ENCODE data around the gene WDR86.

The WDR86 gene

DNA sequence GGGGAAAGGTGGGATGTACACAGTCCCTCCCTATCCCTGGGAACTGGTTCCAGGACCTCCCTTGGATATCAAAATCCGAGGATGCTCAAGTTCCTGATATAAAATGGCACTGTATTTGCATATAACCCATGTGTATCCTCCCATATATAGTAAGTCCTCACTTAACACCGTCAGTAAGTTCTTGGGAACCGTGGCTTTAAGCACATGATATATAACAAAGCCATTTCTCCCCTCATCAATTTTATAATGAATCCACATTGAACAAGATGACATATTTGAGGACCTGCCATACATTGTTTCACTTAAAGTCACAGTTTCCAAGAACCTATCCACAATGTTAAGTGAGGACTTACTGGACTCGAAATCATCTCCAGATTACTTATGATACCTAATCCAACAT, 24.7 kb upstream of the WDR86 start:
- Histone ChIP-seq H3K4me1 (peaks cover 9% of the 10 kb centered on the region), H3K27me3 (ENCODE audit: control insufficient read depth, insufficient read depth, low read length) (no peaks in the 10 kb centered on the region), H3K27ac (no peak overlapping the region), H3K36me3 (ENCODE audit: control insufficient read depth, insufficient read depth, low read length) (no peaks in the 10 kb centered on the region), H3K4me2 (ENCODE audit: low read length) (no peak overlapping the region), H3K79me2 (no peaks in the 10 kb centered on the region), H2AFZ (no peak overlapping the region), H3K9ac (no peak overlapping the region), H3K4me3 (ENCODE audit: low read depth, low read length) (no peak overlapping the region), H3K9me3 (ENCODE audit: control insufficient read depth, low read length) (no peaks in the 10 kb centered on the region)
- TF ChIP-seq, protein P1, sequence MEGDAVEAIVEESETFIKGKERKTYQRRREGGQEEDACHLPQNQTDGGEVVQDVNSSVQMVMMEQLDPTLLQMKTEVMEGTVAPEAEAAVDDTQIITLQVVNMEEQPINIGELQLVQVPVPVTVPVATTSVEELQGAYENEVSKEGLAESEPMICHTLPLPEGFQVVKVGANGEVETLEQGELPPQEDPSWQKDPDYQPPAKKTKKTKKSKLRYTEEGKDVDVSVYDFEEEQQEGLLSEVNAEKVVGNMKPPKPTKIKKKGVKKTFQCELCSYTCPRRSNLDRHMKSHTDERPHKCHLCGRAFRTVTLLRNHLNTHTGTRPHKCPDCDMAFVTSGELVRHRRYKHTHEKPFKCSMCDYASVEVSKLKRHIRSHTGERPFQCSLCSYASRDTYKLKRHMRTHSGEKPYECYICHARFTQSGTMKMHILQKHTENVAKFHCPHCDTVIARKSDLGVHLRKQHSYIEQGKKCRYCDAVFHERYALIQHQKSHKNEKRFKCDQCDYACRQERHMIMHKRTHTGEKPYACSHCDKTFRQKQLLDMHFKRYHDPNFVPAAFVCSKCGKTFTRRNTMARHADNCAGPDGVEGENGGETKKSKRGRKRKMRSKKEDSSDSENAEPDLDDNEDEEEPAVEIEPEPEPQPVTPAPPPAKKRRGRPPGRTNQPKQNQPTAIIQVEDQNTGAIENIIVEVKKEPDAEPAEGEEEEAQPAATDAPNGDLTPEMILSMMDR (IDR thresholded peaks at IDR 0.05) = no peak

DNA sequence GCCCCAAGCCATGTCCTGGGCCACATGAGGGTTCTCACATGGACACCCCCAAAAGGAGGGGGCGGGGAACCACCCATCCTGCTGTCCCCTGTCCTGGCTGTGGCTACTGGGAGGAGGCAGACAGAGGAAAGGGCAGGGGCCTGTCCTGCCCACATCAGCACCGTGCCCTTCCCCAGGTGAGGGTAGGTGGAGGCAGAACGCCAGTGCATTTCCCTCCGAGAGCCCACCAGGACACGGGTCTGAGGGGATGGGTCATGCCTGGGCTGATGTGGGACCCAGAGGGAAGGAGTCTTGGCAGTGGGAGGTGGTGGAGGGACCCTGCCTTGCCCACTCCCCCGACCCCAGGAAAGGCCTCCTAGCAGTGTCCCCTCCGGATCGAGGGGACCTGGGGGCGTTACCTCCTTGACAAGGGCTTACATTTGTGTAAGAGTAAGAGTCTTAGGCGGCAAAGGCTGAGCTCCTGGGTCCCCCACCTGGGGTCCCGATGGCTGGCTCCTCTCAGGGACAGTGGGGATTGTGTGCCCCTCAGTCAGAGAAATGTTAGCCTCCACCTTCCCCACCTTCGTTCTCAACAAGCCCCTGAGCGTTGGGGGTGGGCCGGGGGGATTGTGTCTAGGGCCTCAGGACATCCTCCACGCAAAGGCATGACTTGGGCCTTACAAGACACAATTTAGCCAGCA, 24.0 kb upstream of the WDR86 start:
- H3K27me3 ChIP-seq (ENCODE audit: control insufficient read depth, insufficient read depth, low read length) = no peaks in the 10 kb centered on the region
- no peaks in the 10 kb centered on the region for H3K36me3 ChIP-seq (ENCODE audit: control insufficient read depth, insufficient read depth, low read length)
- no peak overlapping the region for H3K4me2 ChIP-seq (ENCODE audit: low read length)
- no peak overlapping the region for H3K4me3 ChIP-seq (ENCODE audit: low read depth, low read length)
- TF ChIP-seq, protein P1 (IDR thresholded peaks at IDR 0.05) = no peak
- no peak overlapping the region for H3K9ac ChIP-seq
- H3K27ac ChIP-seq = no peak overlapping the region
- no peaks in the 10 kb centered on the region for H3K79me2 ChIP-seq
- H3K9me3 ChIP-seq (ENCODE audit: control insufficient read depth, low read length) = no peaks in the 10 kb centered on the region
- no peak overlapping the region for H2AFZ ChIP-seq
- H3K4me1 ChIP-seq = peaks cover 10% of the 10 kb centered on the region

DNA sequence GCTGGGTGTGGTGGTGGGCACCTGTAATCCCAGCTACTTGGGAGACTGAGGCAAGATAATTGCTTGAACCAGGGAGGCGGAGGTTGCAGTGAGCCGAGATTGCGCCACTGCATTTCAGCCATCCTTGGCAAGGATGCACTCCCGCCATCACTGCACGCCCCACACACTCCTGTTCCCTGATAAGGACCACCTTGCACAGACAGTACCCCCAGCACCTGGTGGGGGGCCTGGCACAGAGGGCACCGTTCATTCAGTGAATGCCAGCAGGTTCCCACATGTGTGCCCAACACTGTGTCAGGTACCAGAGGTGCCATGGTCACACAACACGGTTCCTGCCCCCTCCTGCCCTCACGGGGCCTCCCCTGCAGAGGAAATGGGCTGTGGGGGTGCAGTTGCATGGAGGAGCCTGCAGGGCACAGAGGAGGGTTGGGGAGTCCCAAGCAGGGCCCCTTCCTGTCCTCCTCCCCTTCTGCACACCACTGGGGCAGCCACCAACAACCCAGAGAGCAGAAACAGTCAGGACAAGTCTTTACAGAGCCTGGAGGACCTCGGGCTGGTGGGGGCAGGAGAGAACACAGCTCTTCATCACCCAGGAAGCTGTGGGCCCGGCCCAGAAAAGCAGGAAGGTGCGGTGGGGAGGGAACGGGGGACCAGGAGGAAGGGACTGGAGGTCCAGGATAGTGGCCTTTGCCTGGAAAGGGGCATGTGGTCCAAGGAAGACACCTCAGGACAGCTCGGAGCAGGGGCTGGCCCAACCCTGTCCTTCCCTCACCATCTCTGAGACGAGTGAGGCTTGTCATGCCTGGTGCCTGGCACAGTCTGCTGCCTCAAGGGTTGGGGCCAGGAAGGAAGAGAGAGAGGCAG, 23.1 kb upstream of the WDR86 start:
- Histone ChIP-seq H3K9ac (no peak overlapping the region), H3K4me2 (ENCODE audit: low read length) (no peak overlapping the region), H3K36me3 (ENCODE audit: control insufficient read depth, insufficient read depth, low read length) (no peaks in the 10 kb centered on the region), H3K4me1 (peaks cover 14% of the 10 kb centered on the region), H3K27ac (no peak overlapping the region), H2AFZ (no peak overlapping the region), H3K4me3 (ENCODE audit: low read depth, low read length) (no peak overlapping the region), H3K79me2 (no peaks in the 10 kb centered on the region), H3K27me3 (ENCODE audit: control insufficient read depth, insufficient read depth, low read length) (no peaks in the 10 kb centered on the region), H3K9me3 (ENCODE audit: control insufficient read depth, low read length) (no peaks in the 10 kb centered on the region)
- TF ChIP-seq, protein P1 (IDR thresholded peaks at IDR 0.05) = no peak

DNA sequence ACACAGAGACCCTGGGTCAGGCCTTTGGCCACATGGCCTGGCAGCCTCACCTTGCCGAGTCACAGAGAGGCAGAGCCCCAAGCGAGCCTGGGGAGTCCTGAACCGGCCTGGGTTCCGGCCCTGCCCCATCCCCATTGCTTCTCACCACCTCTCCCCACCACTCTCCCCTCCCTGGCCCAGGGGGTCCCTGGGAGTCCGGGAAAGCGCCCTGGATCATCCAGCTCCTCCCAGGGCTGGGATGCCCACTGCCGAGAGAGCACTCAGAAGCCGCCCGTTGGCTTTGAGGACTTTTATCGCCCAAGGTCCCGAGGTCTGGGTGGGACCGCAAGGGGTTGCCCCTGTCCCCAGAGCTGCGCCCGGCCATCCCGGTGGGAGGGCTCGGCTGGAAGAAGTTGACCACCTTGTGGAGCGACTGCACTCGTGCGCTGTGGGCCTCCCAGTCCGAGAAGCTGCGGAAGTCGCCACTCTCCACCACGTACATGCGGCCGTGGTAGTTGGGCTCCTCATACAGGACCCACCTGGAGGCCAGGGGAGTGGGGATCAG, 22.0 kb upstream of the WDR86 start:
- H3K36me3 ChIP-seq (ENCODE audit: control insufficient read depth, insufficient read depth, low read length) = no peaks in the 10 kb centered on the region
- no peaks in the 10 kb centered on the region for H3K27me3 ChIP-seq (ENCODE audit: control insufficient read depth, insufficient read depth, low read length)
- no peak overlapping the region for H2AFZ ChIP-seq
- no peak overlapping the region for H3K4me3 ChIP-seq (ENCODE audit: low read depth, low read length)
- H3K4me2 ChIP-seq (ENCODE audit: low read length) = no peak overlapping the region
- H3K9ac ChIP-seq = no peak overlapping the region
- no peaks in the 10 kb centered on the region for H3K9me3 ChIP-seq (ENCODE audit: control insufficient read depth, low read length)
- no peaks in the 10 kb centered on the region for H3K79me2 ChIP-seq
- H3K4me1 ChIP-seq = peaks cover 14% of the 10 kb centered on the region
- no peak overlapping the region for H3K27ac ChIP-seq
- TF ChIP-seq, protein P1 (IDR thresholded peaks at IDR 0.05) = no peak

Data from parathyroid adenoma (tissue), 2 donors.